ENCODE measurements around the gene METTL16.

DNA sequence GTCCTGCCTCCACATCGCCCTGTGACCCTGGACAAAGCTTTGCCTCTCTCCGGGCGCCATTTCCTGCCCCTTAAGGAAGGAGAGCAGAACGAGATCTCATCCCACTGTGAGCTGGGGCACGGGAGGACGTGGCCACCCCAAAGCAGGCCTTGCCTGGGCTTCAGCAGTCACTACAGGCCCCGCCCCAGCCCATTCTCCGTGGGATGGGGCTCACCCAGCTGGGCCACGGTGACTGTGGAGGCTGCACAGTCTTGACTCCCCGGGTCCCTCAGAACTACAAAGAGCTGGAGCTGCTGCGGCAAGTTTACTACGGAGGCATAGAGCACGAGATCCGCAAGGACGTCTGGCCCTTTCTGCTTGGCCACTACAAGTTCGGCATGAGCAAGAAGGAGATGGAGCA is 139.0 kb downstream of the METTL16 start:
- TF ChIP-seq, protein P1, sequence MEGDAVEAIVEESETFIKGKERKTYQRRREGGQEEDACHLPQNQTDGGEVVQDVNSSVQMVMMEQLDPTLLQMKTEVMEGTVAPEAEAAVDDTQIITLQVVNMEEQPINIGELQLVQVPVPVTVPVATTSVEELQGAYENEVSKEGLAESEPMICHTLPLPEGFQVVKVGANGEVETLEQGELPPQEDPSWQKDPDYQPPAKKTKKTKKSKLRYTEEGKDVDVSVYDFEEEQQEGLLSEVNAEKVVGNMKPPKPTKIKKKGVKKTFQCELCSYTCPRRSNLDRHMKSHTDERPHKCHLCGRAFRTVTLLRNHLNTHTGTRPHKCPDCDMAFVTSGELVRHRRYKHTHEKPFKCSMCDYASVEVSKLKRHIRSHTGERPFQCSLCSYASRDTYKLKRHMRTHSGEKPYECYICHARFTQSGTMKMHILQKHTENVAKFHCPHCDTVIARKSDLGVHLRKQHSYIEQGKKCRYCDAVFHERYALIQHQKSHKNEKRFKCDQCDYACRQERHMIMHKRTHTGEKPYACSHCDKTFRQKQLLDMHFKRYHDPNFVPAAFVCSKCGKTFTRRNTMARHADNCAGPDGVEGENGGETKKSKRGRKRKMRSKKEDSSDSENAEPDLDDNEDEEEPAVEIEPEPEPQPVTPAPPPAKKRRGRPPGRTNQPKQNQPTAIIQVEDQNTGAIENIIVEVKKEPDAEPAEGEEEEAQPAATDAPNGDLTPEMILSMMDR (IDR thresholded peaks at IDR 0.05): no peak
- TF ChIP-seq POLR2A (IDR thresholded peaks at IDR 0.05): no peak
